SJSA1 (cell line): ENCODE results near the gene COBL. TPM values are rescaled to one million over a fixed set of nuclear protein-coding genes. Genes with fewer than 3 reads are reported as not detected.

ENCODE experiments used
- DNase-seq, 2 experiments: peaks; one replicate each; pipeline ENCODE4 v3.0.0-alpha.2; 2015 to 2020; ENCODE audit warnings: low spot score in 2 of 2, low read depth in 1 of 2
- H3K27ac ChIP-seq: fragments of 250-450 bp; sonication (Bioruptor Pico); 2 replicates; pipeline ENCODE4 v1.5.1; 2020; ENCODE audit warnings: mild to moderate bottlenecking, moderate library complexity
- H3K27me3 ChIP-seq: fragments of 250-450 bp; sonication (Bioruptor Pico); replicated peaks from 2 replicates; pipeline ENCODE4 v1.5.1; 2020; ENCODE audit warnings: mild to moderate bottlenecking, moderate library complexity
- H3K36me3 ChIP-seq: fragments of 250-450 bp; sonication (Bioruptor Pico); 2 replicates; pipeline ENCODE4 v1.5.1; 2020; ENCODE audit warnings: mild to moderate bottlenecking
- H3K4me1 ChIP-seq: fragments of 250-450 bp; sonication (Bioruptor Pico); replicated peaks from 2 replicates; pipeline ENCODE4 v1.6.1; 2021; ENCODE audit warnings: mild to moderate bottlenecking
- H3K4me3 ChIP-seq: fragments of 250-450 bp; sonication (Bioruptor Pico); 2 replicates; pipeline ENCODE4 v1.5.1; 2020; ENCODE audit warnings: mild to moderate bottlenecking
- H3K9me3 ChIP-seq: fragments of 250-450 bp; sonication (Bioruptor Pico); replicated peaks from 2 replicates; pipeline ENCODE4 v1.5.1; 2020; ENCODE audit warnings: mild to moderate bottlenecking
- total RNA-seq: library from RNA; depleted of rRNA; stranded (reverse); fragments of >200 nt; shearing (Covaris generic); gene quantifications from 2 replicates; pipeline ENCODE4 v1.2.3, GENCODE V29; 2014

The COBL gene
- total RNA-seq, 1 experiment from 2014 or later, result not detected

DNA sequence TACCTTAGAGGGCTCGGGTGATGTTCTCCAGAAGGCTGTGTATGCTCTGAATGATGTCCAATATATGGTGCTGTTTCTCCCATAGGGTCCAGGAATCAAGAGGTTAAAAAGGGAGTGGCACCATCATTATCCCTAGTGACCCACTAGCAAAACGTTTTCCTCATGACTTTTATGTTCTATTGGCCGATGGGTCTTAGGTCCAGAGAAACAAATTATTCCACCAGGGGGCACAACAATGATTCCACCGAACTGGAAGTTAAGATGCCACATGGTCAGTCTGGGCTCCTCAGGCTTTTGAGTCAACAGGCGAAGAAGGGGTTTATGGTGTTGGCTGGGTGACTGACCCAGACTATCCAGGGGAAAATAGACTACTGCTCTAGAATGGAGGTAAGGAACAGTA is 256.1 kb downstream of the COBL start:
- H3K27me3 ChIP-seq, result no peaks in the 10 kb centered on the region
- no peak overlapping the region for H3K27ac ChIP-seq
- H3K36me3 ChIP-seq, result no peaks in the 10 kb centered on the region
- no peak overlapping the region for H3K4me3 ChIP-seq
- no peaks in the 10 kb centered on the region for H3K4me1 ChIP-seq
- H3K9me3 ChIP-seq, result no peaks in the 10 kb centered on the region
- no peak for DNase-seq

DNA sequence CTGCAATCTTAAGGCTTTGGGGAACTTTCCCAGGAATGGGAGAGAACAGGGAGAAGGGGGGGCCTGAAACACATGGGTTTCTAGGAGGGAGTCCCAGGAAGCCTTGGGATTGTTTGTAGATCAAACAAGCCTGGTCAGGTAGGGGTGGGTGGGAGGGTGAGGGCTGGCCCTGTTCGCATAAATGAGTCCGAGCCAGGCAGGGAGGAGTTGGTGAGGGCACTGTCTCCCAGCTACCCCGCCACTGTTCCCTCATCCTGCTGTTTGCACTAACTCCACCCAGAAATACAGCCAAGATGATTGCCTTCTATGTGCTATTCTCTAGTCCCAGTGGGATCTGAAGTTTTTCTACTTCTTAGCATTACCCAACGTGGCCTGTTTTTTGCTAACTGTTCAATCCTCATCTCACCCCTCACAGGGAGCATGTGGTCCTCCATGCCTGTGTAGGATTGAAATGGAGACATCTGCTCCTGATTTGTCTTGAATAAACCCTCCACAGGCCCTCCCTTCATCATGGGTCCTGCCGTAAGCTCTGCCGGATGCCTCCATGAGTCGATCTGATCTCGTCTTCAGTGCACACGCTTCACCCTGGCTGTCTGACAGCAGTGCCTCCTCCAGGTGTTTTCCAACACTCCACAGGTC is 257.0 kb downstream of the COBL start:
- DNase-seq, result no peak
- Histone ChIP-seq H3K9me3 (no peaks in the 10 kb centered on the region), H3K27ac (no peak overlapping the region), H3K4me3 (no peak overlapping the region), H3K27me3 (no peaks in the 10 kb centered on the region), H3K4me1 (no peaks in the 10 kb centered on the region), H3K36me3 (no peaks in the 10 kb centered on the region)

DNA sequence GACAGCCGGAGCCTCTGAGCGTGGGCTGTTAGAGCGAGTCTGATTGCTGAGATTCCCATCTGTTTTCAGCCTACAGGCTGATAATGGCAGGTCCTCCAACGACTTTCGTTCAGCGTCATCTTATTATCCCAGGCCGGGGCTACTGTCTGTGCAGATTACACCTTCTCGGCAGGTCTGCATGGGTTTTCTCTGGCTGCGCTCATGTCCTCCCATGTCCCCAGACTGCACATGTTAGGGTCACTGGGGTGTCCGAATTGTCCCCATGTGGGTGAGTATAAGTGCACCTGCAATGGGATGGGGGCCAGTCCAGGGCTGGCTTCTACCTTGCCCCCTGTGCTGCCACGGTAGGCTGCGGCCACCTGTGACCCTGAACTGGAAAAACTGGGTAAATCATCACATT is 257.8 kb downstream of the COBL start:
- Histone ChIP-seq H3K4me3 (no peak overlapping the region), H3K27ac (no peak overlapping the region), H3K9me3 (no peaks in the 10 kb centered on the region), H3K36me3 (no peaks in the 10 kb centered on the region), H3K4me1 (no peaks in the 10 kb centered on the region), H3K27me3 (no peaks in the 10 kb centered on the region)
- no peak for DNase-seq

DNA sequence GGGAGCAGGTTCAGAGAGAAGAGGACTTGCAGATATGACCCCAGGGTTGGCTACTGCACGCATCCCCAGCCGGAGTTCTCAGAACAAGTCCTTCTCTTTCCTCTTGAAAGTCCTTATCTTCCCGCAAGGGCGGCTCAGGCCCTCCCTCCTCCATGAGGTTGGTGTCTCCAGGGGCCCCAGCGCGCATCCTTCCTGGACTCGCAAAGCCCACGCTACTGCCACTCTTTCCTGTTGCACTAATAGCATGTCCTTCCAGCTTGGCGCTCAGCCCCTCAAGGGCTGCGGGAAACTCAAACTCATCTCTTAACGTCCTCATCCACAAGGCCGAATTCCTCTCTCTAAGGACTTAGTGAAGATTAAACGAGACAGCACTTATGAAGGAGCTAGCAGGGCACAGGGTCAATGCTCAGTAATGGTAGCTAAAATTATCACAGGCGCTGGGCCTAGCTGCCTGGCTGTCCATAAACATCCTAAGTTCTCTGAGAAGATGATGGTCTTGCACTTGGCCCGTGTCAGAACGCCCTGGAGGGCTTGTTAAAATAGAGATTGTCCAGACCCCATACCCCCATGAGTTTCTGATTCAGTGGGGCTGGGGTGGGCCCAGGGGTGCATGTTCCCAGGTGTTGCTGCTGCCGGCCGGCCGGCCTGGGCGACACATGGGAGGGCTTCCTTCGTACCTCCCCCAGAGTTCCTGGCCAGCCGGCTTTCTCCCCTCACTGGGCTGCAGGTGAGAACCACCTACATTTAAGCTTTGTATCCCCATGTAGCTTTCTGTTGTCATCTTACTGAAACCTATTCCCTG is 261.4 kb downstream of the COBL start:
- DNase-seq, result no peak
- Histone ChIP-seq H3K9me3 (no peaks in the 10 kb centered on the region), H3K4me3 (no peak overlapping the region), H3K27me3 (peaks cover 4% of the 10 kb centered on the region; the same call in 1 of the 2 replicates), H3K36me3 (no peaks in the 10 kb centered on the region), H3K27ac (no peak overlapping the region), H3K4me1 (no peaks in the 10 kb centered on the region)

DNA sequence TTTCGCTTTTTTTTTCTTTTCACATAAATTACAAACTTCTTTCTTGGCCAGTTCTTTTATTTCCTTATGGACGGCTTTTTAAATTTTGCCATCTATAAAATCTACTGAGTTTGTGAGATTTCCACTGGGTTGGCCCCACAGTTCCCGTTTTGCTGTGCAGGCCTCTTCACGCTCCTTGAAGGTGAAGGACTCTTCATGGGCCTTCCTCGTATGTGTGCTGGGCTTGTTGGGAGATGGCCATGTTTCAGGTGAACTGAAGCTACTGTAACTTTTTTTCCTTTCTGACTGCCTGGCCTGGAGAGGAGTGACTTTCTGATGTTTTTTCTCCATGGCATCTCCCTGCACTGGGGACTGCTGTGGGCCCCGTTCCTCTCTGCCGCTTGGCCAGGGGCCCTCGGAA is 262.4 kb downstream of the COBL start:
- H3K4me1 ChIP-seq, result no peaks in the 10 kb centered on the region
- no peaks in the 10 kb centered on the region for H3K9me3 ChIP-seq
- H3K27me3 ChIP-seq, result peaks cover 11% of the 10 kb centered on the region
- no peak for DNase-seq
- no peak overlapping the region for H3K27ac ChIP-seq
- H3K4me3 ChIP-seq, result no peak overlapping the region
- no peaks in the 10 kb centered on the region for H3K36me3 ChIP-seq

DNA sequence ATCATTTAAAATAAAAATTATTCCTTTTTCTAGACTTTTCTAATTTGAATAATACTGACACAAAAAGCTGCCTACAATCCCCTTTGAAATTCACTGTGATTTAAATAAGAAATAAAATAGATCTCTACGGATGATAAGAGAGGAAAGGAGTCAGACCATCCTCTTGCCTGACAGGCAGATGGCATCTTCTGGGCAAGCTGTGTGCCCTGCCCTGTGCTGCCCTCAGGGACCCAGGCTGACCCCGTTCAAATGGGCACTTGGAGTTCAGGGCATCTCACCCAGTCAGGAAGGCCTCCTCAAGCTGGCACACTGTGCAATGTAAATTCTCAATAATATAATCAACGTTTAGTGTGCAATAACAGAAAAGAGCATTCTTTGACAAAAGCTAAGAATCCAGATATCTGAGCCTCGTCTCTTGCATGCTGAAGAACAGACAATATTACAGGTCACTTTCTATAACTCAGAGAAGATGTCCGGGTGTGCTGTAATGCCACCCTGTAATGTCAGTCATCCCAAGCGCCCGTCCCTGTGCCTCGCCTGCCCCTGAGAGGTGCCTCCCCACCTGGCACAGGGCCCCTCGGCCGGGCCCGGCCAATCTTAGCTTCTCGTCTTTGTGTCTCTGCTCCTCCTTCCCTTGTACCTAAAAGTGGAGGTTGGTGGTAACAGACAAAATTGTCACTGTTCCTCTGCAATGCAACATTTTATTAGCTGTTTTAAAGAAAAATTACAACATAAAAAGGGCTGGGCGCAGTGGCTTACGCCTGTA is 263.3 kb downstream of the COBL start:
- Histone ChIP-seq H3K9me3 (no peaks in the 10 kb centered on the region), H3K27me3 (peaks cover 11% of the 10 kb centered on the region), H3K4me1 (no peaks in the 10 kb centered on the region), H3K4me3 (no peak overlapping the region), H3K27ac (no peak overlapping the region), H3K36me3 (no peaks in the 10 kb centered on the region)
- DNase-seq, result no peak

DNA sequence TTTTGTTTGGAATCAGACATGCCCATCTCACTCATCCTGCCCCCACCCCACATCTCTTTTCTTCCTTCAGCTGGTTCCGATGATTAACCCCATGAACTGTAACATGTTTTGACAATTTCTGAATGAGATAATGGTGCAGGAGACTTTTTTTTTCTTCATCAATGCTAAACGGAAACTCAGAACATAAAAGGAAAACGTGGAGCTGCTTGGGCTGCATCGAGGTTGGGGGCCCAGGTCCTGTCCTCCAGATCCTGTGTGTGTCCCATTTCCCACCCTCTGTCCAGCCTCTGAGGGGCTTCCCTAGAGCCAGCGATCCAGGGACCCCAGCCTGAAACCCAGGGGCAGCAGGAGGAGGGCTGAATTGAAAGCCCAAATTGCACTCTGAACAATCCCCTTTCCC is 270.1 kb downstream of the COBL start:
- H3K4me1 ChIP-seq, result peaks cover 8% of the 10 kb centered on the region; the same call in 1 of the 2 replicates

DNA sequence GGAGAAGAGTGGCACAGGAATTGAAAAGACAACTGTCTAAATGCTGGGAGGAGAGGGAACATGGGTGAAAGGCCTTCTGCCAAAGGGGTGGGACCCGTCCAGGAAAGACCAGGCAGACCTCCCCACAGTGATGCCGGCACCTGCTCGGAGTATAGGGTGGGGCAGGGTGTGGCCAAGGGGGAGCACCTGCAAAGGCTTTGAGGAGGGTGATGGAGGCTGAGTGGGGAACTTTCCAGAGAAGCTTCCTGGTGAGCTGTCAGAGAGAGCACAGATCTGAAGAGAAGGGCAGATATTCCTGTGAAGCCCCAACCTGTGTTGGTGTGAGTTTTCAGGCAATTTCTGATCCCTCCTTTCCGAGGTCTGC is 270.5 kb downstream of the COBL start:
- H3K4me1 ChIP-seq, result peaks cover 8% of the 10 kb centered on the region; the same call in 1 of the 2 replicates
- H3K4me3 ChIP-seq, result no peak overlapping the region
- no peaks in the 10 kb centered on the region for H3K36me3 ChIP-seq
- H3K27me3 ChIP-seq, result peaks cover 19% of the 10 kb centered on the region
- H3K27ac ChIP-seq, result no peak overlapping the region
- no peaks in the 10 kb centered on the region for H3K9me3 ChIP-seq
- no peak for DNase-seq

More for the DNA sequence above, 270.1 kb downstream of the COBL start:
- DNase-seq, result no peak
- Histone ChIP-seq H3K9me3 (no peaks in the 10 kb centered on the region), H3K36me3 (no peaks in the 10 kb centered on the region), H3K4me3 (no peak overlapping the region), H3K27ac (no peak overlapping the region), H3K27me3 (peaks cover 19% of the 10 kb centered on the region)

DNA sequence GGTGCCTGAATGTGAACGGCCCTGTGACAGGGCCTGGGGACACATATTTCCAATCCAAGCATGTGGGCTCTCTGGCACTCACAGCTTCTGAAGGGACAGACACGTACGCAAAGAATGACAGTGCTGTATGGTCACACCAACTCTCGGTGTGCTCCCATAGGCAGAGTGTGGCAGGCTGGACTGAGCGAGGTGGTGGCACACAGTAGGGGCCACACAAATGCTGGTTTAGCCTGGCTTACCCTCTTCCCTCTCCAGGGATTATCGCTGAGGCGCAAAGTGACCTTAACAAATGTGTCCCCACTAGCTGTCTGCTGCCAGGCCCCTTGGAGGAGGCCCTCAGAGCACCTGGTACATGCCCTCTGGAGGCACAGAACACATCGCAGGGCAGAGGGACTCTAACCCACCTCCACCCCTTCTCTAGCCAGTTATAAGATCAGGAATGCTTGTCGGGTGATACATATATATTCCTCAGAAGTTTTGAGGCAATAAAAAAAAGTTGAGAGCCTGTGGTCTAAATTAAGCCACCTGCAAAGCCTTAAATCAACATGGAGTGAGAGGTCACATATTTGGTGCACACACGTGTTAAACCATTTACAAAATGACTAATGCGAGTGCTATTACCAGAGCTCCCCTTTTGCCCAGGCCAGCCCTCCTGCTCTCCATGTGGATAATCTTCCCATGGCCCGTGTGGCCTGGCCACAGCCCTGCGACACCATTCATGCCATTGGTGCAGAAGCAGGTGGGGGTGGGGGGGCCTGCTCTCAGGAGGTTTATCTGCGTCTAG is 271.1 kb downstream of the COBL start:
- Histone ChIP-seq H3K36me3 (no peaks in the 10 kb centered on the region), H3K9me3 (no peaks in the 10 kb centered on the region), H3K4me3 (no peak overlapping the region), H3K27ac (no peak overlapping the region), H3K27me3 (peaks cover 17% of the 10 kb centered on the region), H3K4me1 (peaks cover 8% of the 10 kb centered on the region; the same call in 1 of the 2 replicates)
- DNase-seq, result peak in 1 of 2 experiments; percentile 10

DNA sequence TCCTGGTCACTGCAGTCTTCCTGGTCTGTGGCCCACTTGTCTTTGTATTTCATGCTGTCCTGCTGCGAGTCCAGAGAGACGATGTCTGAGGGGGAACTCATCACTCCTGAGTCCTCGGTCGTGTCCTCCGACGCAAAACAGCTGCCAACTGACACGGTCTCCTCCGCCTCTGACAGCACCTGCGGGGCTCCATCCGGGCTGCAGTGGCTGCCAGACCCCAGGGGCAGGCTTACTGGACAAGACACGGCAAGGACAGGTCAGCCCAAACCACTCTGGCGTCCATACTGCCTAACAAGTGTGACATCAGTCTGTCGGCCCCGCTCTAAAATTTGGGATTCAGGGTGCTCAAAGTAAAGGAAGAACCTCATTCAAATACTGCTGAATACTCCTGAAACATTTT is 273.1 kb downstream of the COBL start:
- H3K27me3 ChIP-seq, result peaks cover 8% of the 10 kb centered on the region
- no peaks in the 10 kb centered on the region for H3K36me3 ChIP-seq
- H3K4me1 ChIP-seq, result peaks cover 8% of the 10 kb centered on the region; the same call in 1 of the 2 replicates
- no peak for DNase-seq
- H3K9me3 ChIP-seq, result no peaks in the 10 kb centered on the region
- no peak overlapping the region for H3K4me3 ChIP-seq
- no peak overlapping the region for H3K27ac ChIP-seq

DNA sequence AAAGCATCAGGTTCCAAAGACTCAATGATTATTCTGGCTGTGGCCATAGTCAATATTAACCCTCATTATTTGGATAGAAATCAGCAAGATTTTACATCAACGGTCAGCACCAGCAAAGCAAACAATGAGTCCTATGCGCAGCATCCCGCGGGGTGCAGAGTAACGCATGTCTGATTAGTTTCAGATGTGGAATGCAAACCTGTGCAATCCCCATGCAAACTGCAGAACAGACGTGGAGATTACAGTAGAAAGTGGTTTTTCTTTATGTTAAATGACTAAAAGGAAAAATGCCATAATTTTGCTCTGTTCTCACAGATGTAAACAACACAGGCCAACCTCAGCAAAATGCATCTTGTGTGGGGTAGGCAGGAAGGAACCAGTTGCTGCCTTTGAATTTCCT is 275.8 kb downstream of the COBL start:
- H3K27me3 ChIP-seq, result peaks cover 8% of the 10 kb centered on the region; the same call in 1 of the 2 replicates
- H3K4me3 ChIP-seq, result no peak overlapping the region
- no peaks in the 10 kb centered on the region for H3K9me3 ChIP-seq
- H3K4me1 ChIP-seq, result peaks cover 5% of the 10 kb centered on the region; the same call in 1 of the 2 replicates
- H3K27ac ChIP-seq, result no peak overlapping the region
- H3K36me3 ChIP-seq, result no peaks in the 10 kb centered on the region
- no peak for DNase-seq

DNA sequence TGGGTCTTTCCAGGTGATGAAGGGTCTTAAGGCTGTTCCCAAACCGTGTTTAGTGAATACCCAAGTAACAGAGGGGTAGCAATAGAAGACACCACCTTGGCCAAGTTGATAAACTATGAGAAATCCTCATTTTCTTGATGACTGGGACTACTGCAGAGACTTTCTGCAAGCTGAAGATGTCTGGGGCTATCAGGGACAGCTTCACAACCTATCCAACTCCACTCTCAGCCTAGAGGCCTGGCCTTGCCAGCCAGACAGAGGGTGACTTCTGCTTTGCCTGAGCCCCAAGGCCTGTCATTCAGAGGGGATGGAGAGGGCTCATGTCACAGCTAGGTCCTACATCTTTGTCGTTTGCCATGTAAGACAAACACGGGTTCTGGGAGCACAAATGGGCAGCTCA is 278.0 kb downstream of the COBL start:
- Histone ChIP-seq H3K36me3 (no peaks in the 10 kb centered on the region), H3K4me3 (no peak overlapping the region), H3K27me3 (peaks cover 2% of the 10 kb centered on the region; the same call in 1 of the 2 replicates), H3K9me3 (no peaks in the 10 kb centered on the region), H3K4me1 (no peaks in the 10 kb centered on the region), H3K27ac (no peak overlapping the region)
- DNase-seq, result peak in 1 of 2 experiments; percentile 8

DNA sequence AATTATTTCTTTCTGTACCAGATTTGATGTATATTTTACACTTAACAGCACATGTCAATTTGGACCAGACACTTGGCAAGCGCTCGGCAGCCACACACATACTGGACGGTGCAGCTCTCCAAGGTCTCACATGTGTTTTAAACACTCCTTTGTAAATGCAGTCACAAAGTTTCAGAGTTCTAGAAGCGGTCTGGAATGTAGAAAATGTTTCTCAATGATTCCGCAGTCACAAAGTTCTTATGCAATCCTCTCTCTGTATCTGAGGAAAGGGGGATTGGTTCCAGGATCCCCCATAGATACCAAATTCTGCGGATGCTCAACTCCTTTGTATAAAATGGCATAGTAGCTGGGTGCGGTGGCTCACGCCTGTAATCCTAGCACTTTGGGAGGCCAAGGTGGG is 280.9 kb downstream of the COBL start:
- peak in 1 of 2 experiments; percentile 13 for DNase-seq
- H3K36me3 ChIP-seq, result no peaks in the 10 kb centered on the region

More for the DNA sequence above, 280.9 kb downstream of the COBL start:
- Histone ChIP-seq H3K9me3 (no peaks in the 10 kb centered on the region), H3K27ac (no peak overlapping the region), H3K4me3 (no peak overlapping the region), H3K27me3 (peaks cover 2% of the 10 kb centered on the region; the same call in 1 of the 2 replicates), H3K4me1 (no peaks in the 10 kb centered on the region)
